WTC11 (cell line): ENCODE measurements around the gene ANTXR1.

Experiments used
- CTCF ChIP-seq: fragments of 200-600 bp; IDR thresholded peaks from 2 replicates; pipeline ENCODE4 v1.8.0; 2022; ENCODE audit warnings: antibody characterized with exemption
- ETV6 ChIP-seq: sonication (generic); formaldehyde crosslinking; IDR thresholded peaks from 2 replicates; pipeline ENCODE4 v1.8.1; 2022; ENCODE audit warnings: mild to moderate bottlenecking, missing genetic modification reagents
- MAX ChIP-seq: sonication (generic); formaldehyde crosslinking; IDR thresholded peaks from 2 replicates; pipeline ENCODE4 v1.8.0; 2022; ENCODE audit warnings: mild to moderate bottlenecking, missing genetic modification reagents

- no peak for TF ChIP-seq ETV6 (CRISPR knock-in tag)
- no peak for TF ChIP-seq MAX (CRISPR knock-in tag)
- no peak for TF ChIP-seq CTCF
Measured at GRCh38 chr2:69003731-69004130, 9.2 kb upstream of the ANTXR1 start.
